ENCODE data around the gene LGMN. TPM values are rescaled to one million over a fixed set of nuclear protein-coding genes. Genes with fewer than 3 reads are reported as not detected.
"Not testable (repeated sequence)": the region's sequence is repeated elsewhere in the genome, so short reads cannot be mapped to it uniquely, and the experiment has no call there.

LGMN gene
- total RNA-seq, 1 donor from 2014 or later, result 79.7 TPM

DNA sequence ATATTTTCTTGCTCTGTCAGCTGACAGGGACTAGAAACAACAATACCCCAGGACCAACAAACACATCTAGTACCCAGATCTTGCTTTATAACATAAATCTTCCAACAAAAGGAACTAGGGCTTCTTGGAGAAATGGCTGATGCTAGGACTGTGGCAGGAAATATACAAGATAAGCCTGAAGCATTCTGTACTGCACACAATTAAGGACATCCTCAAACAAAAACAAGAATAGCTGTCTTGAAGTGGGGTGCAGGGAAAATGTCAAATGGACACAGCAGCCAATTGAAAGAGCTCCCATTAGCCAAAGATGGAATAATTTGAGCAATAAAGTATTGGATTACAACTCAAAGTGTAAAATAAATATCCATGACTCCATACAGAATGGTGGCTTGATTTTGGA, 50.0 kb downstream of the LGMN start:
- no peak for DNase-seq (ENCODE audit: low spot score)

DNA sequence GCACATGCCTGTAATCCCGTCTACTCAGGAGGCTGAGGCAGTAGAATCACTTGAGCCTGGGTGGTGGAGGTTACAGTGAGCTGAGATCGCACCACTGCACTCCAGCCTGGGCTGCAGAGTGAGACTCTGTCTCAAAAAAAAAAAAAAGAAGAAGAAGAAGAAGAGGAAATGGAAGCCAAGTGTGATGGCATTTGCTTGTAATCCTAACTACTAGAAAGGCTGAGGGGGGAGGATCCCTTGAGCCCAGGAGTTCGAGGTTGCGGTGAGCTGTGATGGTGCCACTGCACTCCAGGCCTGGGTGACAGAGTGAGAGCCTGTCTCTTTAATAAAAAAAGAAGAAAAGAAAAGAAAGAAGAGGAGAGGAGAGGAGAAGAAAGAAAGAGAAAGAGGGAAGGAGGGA, 52.1 kb downstream of the LGMN start:
- no peak for DNase-seq (ENCODE audit: low spot score)

DNA sequence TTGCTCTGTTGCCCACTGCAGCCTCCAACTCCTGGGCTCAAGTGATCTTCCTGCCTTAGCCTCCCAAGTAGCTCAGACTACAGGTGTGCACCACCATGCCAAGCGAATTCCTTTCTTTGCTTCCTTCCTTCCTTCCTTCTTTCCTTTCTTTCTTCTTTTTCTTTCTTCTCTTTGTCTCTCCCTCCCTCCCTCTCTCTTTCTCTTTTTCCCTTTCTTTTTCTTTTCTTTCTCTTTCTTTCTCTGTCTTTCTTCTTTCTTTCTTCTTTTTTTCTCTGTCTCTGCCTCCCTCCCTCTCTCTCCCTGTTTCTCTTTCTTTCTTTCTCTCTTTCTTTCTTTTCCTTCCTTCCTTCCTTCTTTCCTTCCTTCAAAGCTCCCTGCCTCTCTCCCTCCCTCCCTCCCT, 52.9 kb downstream of the LGMN start:
- DNase-seq (ENCODE audit: low spot score), result no peak

DNA sequence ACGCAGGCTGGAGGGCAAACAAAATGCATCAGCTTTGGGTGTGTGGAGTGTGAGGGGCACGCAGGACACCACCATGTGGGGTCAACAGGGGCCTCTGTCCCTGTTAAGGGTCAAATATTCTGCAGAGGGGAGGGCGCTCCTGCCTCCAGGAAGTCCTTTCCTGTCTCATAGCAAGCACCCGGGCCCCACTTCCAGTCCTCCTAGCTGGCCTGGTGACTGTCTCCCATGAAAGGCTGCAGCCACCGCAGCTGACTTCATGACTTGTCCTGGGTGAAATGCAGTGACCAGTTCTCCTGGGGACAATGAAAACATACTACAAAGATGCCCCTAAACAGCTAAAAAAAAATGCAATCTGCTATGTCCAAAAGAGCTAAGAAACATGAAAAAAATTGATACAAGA, 53.6 kb downstream of the LGMN start:
- no peak for DNase-seq (ENCODE audit: low spot score)

DNA sequence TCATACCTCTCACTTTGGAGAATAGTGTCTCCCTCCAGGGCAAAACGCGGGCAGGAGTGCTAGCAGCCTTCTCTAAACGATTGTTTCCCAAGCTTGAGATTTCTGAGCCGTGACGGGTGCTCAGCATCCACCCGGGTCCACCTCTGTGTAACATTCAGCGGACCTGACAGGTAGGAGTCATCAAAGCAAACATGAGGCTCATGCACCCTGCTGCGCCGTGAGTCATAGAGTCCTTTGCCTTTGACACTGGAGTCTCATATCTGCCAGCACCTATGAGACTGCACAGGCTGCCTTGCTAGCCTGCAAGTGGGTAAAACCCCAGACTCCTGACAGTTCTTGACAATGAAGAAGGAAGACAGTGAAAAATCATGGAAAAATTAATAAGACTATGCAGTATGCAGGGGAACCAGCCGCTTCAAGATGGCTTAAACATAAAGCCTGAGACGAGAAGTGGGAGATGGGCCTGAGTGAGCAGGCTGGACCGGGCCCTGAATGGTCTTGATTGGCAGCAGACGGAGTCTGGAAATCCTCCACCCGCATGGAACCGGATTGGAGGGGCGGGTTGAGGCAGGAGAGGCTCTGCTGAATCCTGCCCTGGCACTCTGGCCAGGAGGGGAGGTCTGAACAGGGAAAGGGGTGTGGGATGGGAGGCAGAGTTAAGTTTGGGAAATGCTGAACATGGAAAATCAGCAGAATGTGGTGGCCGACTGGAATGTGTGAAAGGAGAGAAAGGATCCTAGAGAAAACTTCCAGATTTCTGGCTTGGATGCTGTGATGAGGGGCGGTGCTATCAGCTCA, 54.2 kb downstream of the LGMN start:
- DNase-seq (ENCODE audit: low spot score), result peak; percentile 22

DNA sequence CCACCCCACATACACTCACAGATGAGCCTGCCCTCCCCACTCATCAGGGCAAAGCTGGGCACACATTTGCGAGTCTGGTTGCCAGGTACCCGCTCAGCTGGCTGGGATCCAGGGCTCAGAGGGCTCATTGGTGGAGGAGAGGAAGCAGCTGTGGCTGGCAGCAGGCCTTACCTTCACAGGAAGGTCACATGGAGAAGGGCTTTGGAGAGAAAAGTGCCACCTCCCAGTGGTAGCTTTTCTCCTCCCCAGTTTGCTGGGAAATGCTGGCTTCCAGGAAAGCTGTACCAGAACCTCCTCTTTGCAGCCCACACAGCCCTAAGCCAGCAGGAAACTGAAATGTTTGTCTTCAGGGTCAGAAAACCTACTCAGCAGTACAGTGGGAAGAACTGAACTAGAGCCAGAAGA, 55.6 kb downstream of the LGMN start:
- DNase-seq (ENCODE audit: low spot score), result no peak

DNA sequence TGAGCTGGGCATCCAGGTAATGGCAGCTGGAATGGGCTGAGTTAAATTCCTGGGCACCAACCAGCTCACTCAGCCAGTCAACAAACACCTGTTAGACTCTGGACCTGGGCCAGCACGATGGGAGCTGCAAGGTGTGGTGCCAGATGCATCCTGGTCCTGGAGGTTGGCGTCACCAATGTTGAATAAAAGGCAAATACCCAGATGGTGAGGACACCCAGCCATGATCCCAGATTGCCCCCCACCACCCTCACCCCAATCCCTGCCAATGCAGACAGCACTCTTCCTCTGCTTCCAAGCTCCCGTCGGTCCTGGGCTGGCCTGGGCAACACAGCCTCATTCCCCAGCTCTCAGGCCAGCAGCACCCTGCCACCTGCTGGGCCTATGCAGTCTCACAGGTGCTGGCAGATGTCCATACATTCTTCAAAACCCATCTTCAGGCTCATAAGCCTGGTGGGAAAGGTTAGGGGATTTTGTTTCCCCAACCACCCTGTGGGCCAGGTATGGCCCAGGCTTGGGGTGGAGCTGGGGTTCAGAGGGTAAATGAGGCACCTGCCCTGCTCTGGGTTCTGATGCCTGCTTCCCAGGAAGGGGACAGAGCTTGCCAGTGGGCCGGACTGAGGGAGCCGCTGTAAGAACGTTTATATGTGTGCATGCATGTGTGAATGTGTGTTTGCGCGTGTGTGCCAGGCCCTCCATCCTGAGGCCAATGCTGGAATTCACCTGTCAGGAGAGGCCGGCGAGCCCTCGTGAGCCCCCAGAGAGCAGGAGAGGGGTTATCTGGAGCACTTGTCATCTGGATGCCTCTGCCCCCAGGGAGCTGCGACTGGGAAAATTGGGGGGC, 58.0 kb downstream of the LGMN start:
- no peak for DNase-seq (ENCODE audit: low spot score)

DNA sequence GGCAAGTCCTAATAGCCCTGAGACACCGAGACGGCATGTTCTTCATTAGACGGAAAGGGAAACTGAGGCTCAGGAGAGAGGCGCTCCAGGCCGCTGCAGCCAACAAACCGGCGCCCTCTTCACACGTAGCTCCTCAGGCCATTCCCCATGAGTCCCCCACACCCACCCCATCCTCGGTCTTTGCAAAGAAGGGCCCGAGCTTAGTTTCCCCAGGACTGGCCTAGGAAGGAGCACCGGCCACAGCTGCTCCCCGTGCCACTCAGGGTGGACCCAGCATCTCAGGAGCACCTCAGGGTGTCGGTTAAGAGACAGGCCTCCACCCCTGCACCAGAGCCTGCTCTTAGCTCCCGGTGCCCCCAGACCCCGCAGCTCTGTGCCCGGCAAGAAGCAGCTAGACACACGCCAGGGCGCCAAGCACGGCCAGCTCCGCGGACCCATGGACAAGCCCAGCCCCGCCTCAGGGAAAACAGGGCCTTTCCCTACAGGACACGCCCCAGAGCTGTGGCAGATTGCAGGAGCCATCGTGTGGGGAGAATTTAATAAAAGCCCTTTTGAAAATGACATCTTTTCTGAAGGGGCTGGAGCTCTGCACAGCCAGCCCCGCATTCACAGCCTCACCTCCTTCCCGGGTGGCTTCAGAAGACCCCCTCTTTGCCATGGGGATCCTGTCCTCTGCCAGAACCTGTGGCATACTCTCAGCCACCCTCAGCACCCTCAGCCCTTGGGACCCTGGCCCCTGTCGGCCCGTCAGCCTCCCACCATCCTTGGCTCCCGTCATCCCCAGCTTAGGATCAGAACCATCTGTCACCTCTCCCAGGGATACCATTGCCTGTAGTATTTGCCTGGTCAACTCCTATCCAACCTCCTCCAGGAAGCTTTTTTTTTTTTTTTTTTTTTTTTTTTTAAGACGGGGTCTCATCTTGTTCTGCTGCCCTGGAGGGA, 59.7 kb downstream of the LGMN start:
- no peak for DNase-seq (ENCODE audit: low spot score)

DNA sequence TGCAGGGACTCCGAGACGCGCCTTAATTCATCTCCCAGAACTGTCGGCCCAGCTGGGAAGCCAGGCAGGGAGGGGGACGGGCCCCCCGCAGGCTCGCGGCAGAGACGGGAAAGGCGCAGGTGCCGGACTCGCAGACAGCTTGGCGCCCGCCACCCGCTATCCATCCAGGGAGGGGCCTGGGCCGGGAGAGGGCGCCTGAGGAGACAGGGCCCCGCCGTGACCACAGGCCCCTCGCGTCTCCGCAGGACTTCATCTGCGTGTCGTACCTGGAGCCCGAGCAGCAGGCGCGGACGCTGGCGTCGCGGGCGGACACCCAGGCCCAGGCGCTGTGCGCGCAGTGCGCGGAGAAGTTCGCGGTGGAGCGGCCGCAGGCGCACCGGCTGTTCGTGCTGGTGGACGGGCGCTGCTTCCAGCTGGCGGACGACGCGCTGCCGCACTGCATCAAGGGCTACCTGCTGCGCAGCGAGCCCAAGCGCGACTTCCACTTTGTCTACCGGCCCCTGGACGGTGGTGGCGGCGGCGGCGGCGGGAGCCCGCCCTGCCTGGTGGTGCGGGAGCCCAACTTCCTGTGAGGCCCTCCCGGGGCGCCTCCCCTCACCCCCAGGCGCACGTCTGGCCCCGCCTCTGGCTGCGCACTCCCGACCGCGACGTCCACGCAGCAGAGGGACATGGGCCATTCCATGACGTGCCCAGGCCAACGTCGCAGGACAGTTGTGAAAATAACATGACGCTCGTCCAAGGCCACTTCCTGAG, 60.6 kb downstream of the LGMN start:
- DNase-seq (ENCODE audit: low spot score), result no peak

DNA sequence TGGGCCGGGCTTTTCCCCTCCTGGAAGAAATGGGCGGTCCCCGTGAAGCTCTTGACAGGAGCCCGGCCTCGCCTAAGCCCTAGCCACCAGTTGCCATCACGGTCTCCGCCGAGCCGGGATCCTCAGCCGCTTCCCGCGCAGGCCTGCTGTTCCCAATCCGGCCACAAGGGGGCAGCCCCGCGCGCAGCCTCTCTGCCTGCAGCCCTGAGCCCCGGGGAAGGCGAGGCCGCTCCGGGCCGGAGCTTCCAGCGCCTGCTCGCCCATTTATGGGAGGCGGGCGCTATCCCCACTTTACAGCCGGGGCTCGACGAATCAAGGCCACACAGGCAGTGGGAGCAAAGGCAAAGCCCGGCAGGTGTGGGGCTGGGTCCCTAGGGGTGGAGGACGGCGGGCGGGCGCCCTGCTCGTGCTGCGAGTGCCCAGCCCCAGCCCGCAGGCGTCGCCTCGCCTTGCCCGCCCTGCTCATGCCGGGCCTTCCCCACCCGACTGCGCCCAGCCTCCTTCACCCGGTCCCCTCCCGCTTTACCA, 61.5 kb downstream of the LGMN start:
- peak; percentile 59 for DNase-seq (ENCODE audit: low spot score)

DNA sequence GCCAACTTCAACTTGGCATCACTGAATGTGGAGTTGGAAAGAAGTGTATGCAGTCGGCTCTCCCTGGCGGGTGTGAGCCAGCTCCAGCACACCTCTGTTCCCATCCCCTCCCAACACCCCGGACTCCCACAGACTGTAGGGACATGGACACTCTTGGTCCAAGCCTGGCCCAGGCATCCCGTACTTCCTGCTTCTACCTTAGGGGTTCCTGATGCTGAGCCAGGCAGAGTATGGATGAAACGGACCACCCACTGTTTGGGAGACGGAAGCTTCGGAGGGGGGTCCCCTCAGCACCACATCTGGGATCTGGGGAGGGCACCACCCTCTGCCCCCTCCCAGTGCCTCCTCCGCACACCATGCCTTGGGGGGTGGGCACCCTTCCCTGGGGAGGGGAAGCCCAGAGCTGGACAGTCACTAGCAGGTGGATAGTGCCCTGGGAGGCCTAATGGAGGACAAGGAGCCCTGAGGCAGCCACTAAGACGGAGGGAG, 62.0 kb downstream of the LGMN start:
- DNase-seq (ENCODE audit: low spot score), result no peak

DNA sequence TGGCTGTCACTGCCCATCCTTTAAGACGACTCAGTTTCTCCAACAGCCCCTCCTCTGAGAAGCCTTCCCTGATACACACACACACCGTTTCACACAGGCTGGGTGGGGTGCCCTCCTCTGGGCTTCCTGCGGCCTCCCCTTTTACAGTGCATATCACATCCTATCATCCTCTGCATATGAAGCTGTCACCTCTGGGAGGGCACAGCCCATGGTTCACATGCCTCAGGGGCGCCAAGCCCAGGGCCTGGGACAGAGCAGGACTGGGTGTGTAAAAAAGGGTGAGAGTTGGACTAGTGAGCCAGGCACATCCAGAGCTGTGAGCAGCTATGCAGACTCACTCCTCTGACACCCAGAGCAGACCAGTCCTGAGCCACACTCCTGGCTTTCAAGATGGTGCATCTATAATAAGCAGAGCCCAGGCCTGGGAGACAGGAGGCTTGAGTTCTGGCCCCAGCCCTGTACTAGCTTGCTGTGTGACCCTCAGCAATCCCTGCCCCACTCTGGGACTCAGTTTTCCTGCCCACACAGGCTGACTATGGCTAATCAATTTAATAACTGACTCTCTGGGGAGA, 62.6 kb downstream of the LGMN start:
- DNase-seq (ENCODE audit: low spot score), result no peak

DNA sequence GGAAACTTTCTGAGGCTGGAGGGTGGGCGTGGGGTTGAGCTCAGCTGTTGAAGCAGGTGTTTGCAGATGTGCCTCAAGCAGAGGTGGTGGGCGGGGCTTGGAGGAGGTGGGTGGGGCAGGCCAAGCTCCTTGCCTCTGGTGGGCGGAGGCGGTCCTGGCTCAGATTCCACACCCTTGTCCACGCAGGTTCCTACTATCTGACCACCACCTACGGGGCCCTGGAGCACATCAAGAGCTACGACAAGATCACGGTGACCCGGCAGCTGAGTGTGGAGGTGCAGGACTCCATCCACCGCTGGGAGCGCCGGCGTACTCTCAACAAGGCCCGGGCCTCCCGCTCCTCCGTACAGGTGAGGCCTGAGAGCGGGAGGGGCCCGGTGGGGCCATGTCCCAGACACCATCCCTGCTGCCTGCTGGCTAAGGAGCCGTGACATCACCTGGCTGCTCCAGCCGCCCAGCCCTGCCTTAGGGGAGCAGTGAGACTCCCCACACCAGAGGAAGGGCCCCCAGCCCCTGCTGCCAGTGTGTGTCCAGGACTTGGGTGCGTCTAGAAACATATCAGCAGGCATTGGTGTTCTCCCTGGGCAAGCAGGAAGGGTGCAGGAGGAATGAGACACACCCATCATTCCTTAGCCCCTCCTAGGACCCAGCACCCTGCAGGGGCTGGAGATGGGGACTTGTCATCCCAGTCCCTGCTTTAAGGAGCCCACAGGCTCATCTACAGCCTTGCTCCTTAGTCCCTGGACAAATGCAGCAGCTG, 63.4 kb downstream of the LGMN start:
- DNase-seq (ENCODE audit: low spot score), result no peak

DNA sequence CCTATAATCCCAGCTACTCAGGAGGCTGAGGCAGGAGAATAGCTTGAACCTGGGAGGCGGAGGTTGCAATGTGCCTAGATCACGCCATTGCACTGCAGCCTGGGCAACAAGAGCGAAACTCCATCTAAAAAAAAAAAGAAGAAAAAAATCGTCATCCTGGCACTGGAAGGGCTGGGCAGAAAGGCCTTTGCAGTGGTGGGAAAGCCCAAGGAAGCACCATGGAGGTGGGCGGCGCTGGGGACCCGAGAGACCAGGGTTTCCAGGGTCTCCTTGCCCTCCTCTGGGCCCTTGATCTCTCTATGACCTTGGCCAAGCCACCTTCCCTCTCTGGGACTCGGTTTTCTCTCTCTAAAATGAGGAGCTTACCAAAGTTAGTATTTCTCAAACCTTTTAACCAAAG, 65.4 kb downstream of the LGMN start:
- DNase-seq (ENCODE audit: low spot score), result no peak

DNA sequence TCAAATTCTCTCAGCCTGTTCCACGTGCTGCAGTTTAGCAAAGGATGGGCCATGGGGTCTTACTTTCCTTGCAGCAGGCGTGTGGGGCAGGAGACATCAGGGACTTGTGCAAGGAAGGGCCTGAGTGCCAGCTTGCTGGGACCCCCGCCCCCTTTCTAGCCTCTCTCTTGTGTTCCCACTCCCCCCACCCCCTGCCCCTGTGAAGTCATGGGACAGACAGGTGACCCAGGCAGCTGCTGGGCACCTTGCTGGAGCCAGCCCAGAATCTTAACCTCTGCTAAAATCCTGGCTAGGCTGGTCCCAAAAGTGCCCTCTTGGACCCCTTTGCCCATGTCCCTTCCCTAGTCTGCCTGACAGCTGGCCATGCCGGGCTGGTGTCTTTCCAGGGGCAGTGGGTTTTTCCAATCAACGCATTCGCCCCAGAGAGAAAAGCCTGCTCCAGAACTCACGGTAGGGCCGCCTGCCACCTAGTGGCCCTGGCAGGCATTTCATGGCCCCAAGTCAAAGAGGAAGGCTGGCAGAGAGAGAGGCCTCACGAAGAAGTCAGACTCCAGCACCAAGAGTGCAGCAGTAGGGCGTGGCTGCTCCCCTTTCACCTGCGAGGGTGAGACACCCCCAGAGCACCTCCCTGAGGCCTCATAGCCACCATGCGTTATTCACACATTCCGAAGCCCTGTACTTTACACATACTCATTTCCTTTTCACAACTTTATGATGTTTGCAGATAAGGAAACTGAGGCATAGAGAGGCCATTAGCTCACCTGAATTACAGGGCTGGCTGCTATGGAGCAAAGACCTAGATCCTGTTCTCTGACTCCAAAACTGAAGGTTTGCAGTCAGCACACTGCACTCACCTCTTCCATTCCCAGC, 67.4 kb downstream of the LGMN start:
- DNase-seq (ENCODE audit: low spot score), result peak; percentile 76

DNA sequence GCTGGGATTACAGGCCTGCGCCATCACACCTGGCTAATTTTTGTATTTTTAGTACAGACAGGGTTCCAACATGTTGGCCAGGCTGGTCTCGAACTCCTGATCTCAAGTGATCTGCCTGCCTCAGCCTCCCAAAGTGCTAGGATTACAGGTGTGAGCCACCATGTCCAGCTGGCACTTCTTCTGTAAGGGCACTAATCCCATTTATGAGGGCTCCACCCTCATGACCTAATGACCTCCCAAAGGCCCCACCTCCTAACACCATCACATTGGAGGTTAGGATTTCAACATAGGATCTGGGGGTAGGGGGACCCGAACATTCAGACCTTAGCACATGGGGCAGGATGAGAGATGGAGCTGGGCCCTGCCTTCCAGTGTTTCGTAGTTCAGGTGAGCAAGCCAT, 68.1 kb downstream of the LGMN start:
- not testable (repeated sequence) for DNase-seq (ENCODE audit: low spot score)

DNA sequence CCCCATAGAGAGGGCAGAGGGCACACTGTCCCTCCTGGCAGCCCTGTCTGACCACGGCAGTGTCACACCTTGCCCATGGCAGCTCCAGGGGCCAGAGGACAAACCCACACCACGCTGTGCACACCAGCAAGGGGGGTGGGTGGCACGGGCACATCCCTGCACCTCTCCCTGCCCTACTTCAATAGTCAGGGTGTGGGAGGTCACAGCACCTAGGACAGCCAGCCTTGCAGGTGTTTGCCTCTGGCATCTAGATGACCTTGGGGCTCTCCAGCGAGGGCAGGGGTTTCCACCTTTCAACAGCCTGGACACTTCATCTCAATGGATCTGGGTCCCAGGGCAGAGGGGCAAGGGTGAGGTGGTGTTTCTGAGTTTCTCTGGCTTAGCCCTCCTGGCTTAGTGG, 69.2 kb downstream of the LGMN start:
- no peak for DNase-seq (ENCODE audit: low spot score)

DNA sequence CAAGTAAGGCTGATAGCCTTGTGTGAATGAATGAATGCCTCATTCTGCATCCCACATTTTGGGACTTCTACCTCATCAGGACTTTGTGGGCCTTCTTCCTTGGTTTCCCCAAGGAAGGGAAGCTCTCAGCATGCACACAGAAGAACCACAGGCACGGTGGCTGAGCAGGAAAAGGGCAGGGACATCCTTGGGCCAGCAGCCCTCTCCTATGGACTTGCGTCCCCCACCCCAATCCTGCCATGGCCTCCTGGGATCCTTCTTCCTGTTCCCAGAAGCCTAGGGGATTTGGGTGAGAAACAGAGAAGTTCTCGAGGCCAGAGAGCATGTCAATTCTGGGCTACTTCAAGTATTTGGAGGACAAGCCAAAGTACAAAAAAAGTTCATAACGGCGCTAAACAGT, 69.7 kb downstream of the LGMN start:
- DNase-seq (ENCODE audit: low spot score), result no peak

DNA sequence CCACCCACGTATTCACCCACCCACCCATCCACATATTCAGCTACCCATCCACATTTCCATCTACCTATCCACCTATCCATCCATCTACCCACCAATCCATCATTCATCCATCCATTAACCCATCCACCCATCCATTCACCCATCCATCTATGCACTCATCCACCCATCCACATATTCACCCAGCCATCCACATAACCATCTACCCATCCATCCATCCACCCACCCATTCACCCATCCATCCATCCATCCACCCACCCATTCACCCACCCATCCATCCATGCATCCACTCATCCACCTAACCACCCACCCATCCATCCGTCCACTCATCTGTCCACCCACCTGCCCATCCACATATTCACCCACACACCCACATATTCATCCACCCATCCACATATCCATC, 70.5 kb downstream of the LGMN start:
- no peak for DNase-seq (ENCODE audit: low spot score)
